ENCODE results near the gene PAH.

The PAH gene

GRCh38 chr12:102921240-102921639 is 4.2 kb upstream of the PAH start:
- Histone ChIP-seq H3K27me3 (replicated peaks) (no peaks in the 10 kb centered on the region), H3K4me3 (ENCODE audit: low read depth, low read length) (no peak overlapping the region), H3K27ac (no peak overlapping the region), H3K36me3 (replicated peaks) (no peaks in the 10 kb centered on the region)
- in situ Hi-C loops (cut with HindIII; ENCODE audit: low pct_ligation_motif_present, low sequenced_read_pairs) = no loop called here
- no peak for TF ChIP-seq CTCF (IDR thresholded peaks at IDR 0.05; ENCODE audit: low read depth, low read length, missing control alignments)
- no peak for DNase-seq

DNA sequence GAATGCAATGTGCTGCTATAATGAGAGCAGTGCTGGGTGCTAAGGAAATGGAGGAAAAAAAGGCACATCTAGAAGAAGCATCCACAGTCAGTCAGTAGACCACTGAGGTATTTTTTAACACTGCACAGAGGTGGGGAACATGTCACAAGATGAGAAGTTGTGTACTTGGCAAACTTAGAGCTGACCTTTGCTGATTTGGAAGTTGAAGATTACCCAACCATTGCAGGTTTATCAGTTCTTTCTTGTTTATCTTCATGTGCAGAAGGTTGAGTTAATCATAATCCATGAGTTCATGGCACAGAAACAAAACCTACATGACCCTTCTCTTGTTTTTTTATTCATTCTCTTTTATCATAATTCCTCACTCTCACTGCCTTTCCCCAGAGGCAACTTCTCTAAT is 3.2 kb upstream of the PAH start:
- Histone ChIP-seq H3K36me3 (replicated peaks) (no peaks in the 10 kb centered on the region), H3K4me3 (ENCODE audit: low read depth, low read length) (no peak overlapping the region), H3K27ac (no peak overlapping the region), H3K27me3 (replicated peaks) (no peaks in the 10 kb centered on the region)
- no peak for TF ChIP-seq CTCF (IDR thresholded peaks at IDR 0.05; ENCODE audit: low read depth, low read length, missing control alignments)
- in situ Hi-C loops (cut with HindIII; ENCODE audit: low pct_ligation_motif_present, low sequenced_read_pairs) = no loop called here
- DNase-seq = no peak

DNA sequence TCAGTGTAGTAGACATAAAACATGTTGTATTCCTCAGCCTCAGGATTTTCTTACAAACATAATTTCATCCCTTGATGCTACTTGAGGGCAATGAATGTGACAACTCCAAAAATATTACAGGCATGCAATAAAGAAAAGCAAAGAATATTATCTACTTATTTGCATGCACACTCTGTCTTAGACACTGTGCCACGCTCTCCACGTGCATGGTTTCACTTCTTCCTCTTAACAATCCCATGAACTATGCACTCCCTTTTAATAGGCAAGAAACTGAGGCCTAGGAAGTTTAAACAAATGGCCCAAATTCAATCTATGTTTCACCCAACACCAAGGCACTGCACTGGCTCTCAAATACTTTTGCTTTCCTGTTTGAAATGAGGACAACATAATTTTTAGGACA is 1.8 kb upstream of the PAH start:
- in situ Hi-C loops (cut with HindIII; ENCODE audit: low pct_ligation_motif_present, low sequenced_read_pairs) = no loop called here
- Histone ChIP-seq H3K27ac (no peak overlapping the region), H3K36me3 (replicated peaks) (no peaks in the 10 kb centered on the region), H3K27me3 (replicated peaks) (no peaks in the 10 kb centered on the region), H3K4me3 (ENCODE audit: low read depth, low read length) (no peak overlapping the region)
- DNase-seq = no peak
- no peak for TF ChIP-seq CTCF (IDR thresholded peaks at IDR 0.05; ENCODE audit: low read depth, low read length, missing control alignments)

DNA sequence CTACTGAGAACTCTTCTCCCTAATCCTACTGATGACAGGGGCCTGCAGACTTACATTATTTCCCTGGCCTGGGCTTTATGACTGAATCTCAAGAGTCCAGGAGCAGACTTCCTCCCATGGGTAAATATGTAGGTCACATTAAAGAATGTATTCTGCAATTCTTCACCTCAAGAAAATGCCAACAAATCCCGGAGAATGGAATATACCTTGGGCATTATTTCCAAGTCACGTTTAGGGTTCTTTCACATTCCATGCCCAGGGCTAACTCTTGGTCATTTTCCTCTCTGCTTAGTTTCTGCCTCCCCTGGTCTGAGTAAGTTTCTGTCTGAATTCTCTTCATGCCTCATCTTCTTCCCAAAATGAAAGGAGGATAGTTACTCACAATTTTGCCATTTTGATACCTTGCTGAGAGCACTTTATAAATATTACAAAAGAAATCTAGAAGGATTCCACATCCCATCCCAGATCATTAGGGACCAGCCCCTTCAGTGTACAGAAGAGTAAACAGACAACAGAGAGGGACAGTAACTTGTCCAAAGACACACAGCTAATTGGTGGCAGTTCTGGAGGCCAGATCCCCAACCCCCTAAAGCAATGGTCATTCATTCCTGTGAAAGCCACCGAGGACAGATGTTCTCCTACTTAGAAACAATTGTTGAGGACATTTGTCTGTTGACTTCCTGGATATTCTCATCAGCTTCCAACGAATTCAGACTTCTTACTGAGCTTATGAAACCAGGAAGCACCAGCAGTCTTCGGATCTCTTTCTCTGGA is 605 bp downstream of the PAH start:
- Histone ChIP-seq H3K27me3 (replicated peaks) (no peaks in the 10 kb centered on the region), H3K36me3 (replicated peaks) (no peaks in the 10 kb centered on the region), H3K4me3 (ENCODE audit: low read depth, low read length) (no peak overlapping the region), H3K27ac (no peak overlapping the region)
- TF ChIP-seq CTCF (IDR thresholded peaks at IDR 0.05; ENCODE audit: low read depth, low read length, missing control alignments) = no peak
- in situ Hi-C loops (cut with HindIII; ENCODE audit: low pct_ligation_motif_present, low sequenced_read_pairs) = no loop called here
- no peak for DNase-seq

- H3K27me3 ChIP-seq (replicated peaks) = no peaks in the 10 kb centered on the region
- no peak overlapping the region for H3K4me3 ChIP-seq (ENCODE audit: low read depth, low read length)
- no peak for DNase-seq
- no peak overlapping the region for H3K27ac ChIP-seq
- in situ Hi-C loops (cut with HindIII; ENCODE audit: low pct_ligation_motif_present, low sequenced_read_pairs) = no loop called here
- TF ChIP-seq CTCF (IDR thresholded peaks at IDR 0.05; ENCODE audit: low read depth, low read length, missing control alignments) = no peak
- H3K36me3 ChIP-seq (replicated peaks) = no peaks in the 10 kb centered on the region
These were observed 3.4 kb downstream of the PAH start for GRCh38 chr12:102913453-102914226.

Measured in brain microvascular endothelial cell (primary cell).